Astrocyte (in vitro differentiated cells and primary cell): ENCODE measurements around the gene ZBTB49.

Source experiments
- CTCF ChIP-seq: IDR thresholded peaks from 2 replicates; pipeline ENCODE4 v1.5.1; 2011; ENCODE audit warnings: low read depth, mild to moderate bottlenecking, inconsistent platforms, low read length, moderate library complexity; ENCODE audit not compliant: insufficient read depth
- EZH2 ChIP-seq: IDR thresholded peaks from 2 replicates; pipeline ENCODE4 v1.6.1; 2012; ENCODE audit warnings: mild to moderate bottlenecking, low read length, inconsistent platforms; ENCODE audit not compliant: insufficient read depth

GRCh38 chr4:4362991-4363697, 73.1 kb downstream of the ZBTB49 start:
- no peak for TF ChIP-seq CTCF
- TF ChIP-seq EZH2 = no peak
